HUES48 (cell line): ENCODE results near the gene NCEH1.

Experiments
- H3K27ac ChIP-seq: one replicate; pipeline ENCODE4 v1.7.0; 2013; ENCODE audit warnings: low read depth, low read length, inconsistent platforms
- H3K27me3 ChIP-seq: 2 replicates; pipeline ENCODE4 v1.6.1; 2013; ENCODE audit warnings: mild to moderate bottlenecking, low read length; ENCODE audit not compliant: control insufficient read depth, insufficient read depth
- H3K36me3 ChIP-seq: 2 replicates; pipeline ENCODE4 v1.6.1; 2013; ENCODE audit warnings: low read length; ENCODE audit not compliant: control insufficient read depth, insufficient read depth
- H3K4me1 ChIP-seq: 2 replicates; pipeline ENCODE4 v1.6.1; 2013; ENCODE audit warnings: mild to moderate bottlenecking, low read length; ENCODE audit not compliant: control insufficient read depth, insufficient read depth
- H3K4me3 ChIP-seq: 2 replicates; pipeline ENCODE4 v1.5.1; 2013; ENCODE audit warnings: mild to moderate bottlenecking, low read depth, low read length
- H3K9ac ChIP-seq: 2 replicates; pipeline ENCODE4 v1.6.1; 2013; ENCODE audit warnings: mild to moderate bottlenecking, low read depth, low read length, moderate library complexity
- H3K9me3 ChIP-seq: 2 replicates; pipeline ENCODE4 v1.6.1; 2013; ENCODE audit warnings: low read length; ENCODE audit not compliant: control insufficient read depth, insufficient read depth

Gene NCEH1

GRCh38 chr3:172643506-172644179 is 67.2 kb downstream of the NCEH1 start:
- H3K27ac ChIP-seq, result no peak overlapping the region
- no peak overlapping the region for H3K9ac ChIP-seq
- no peak overlapping the region for H3K4me3 ChIP-seq
- no peaks in the 10 kb centered on the region for H3K27me3 ChIP-seq
- H3K9me3 ChIP-seq, result no peaks in the 10 kb centered on the region
- no peaks in the 10 kb centered on the region for H3K36me3 ChIP-seq
- H3K4me1 ChIP-seq, result 0 out of 2 replicates have a peak, but pooled peaks cover 3% of the 10 kb centered on the region

GRCh38 chr3:172641291-172641690 is 69.6 kb downstream of the NCEH1 start:
- H3K4me3 ChIP-seq, result no peak overlapping the region
- no peak overlapping the region for H3K27ac ChIP-seq
- H3K27me3 ChIP-seq, result no peaks in the 10 kb centered on the region
- H3K9ac ChIP-seq, result no peak overlapping the region
- H3K4me1 ChIP-seq, result no peaks in the 10 kb centered on the region
- H3K9me3 ChIP-seq, result no peaks in the 10 kb centered on the region
- H3K36me3 ChIP-seq, result no peaks in the 10 kb centered on the region

GRCh38 chr3:172640751-172641150 is 70.1 kb downstream of the NCEH1 start:
- H3K4me3 ChIP-seq, result no peak overlapping the region
- no peaks in the 10 kb centered on the region for H3K9me3 ChIP-seq
- no peaks in the 10 kb centered on the region for H3K4me1 ChIP-seq
- H3K27me3 ChIP-seq, result no peaks in the 10 kb centered on the region
- no peak overlapping the region for H3K9ac ChIP-seq
- no peaks in the 10 kb centered on the region for H3K36me3 ChIP-seq
- no peak overlapping the region for H3K27ac ChIP-seq

- Histone ChIP-seq H3K4me3 (no peak overlapping the region), H3K27me3 (no peaks in the 10 kb centered on the region), H3K4me1 (no peaks in the 10 kb centered on the region), H3K9ac (no peak overlapping the region), H3K27ac (no peak overlapping the region), H3K9me3 (no peaks in the 10 kb centered on the region), H3K36me3 (no peaks in the 10 kb centered on the region)
These were observed 75.3 kb downstream of the NCEH1 start for GRCh38 chr3:172635588-172635987.

- H3K36me3 ChIP-seq, result no peaks in the 10 kb centered on the region
- no peaks in the 10 kb centered on the region for H3K4me1 ChIP-seq
- no peak overlapping the region for H3K27ac ChIP-seq
- H3K27me3 ChIP-seq, result no peaks in the 10 kb centered on the region
- H3K9ac ChIP-seq, result no peak overlapping the region
- no peak overlapping the region for H3K4me3 ChIP-seq
- no peaks in the 10 kb centered on the region for H3K9me3 ChIP-seq
These were observed 75.9 kb downstream of the NCEH1 start for GRCh38 chr3:172634948-172635347.

- no peak overlapping the region for H3K27ac ChIP-seq
- H3K27me3 ChIP-seq, result no peaks in the 10 kb centered on the region
- H3K36me3 ChIP-seq, result no peaks in the 10 kb centered on the region
- H3K4me3 ChIP-seq, result no peak overlapping the region
- no peak overlapping the region for H3K9ac ChIP-seq
- H3K4me1 ChIP-seq, result no peaks in the 10 kb centered on the region
- H3K9me3 ChIP-seq, result no peaks in the 10 kb centered on the region
These were observed 80.6 kb downstream of the NCEH1 start for GRCh38 chr3:172630316-172630715.

GRCh38 chr3:172629470-172629869 is 81.4 kb downstream of the NCEH1 start:
- no peaks in the 10 kb centered on the region for H3K27me3 ChIP-seq
- no peak overlapping the region for H3K4me3 ChIP-seq
- no peak overlapping the region for H3K27ac ChIP-seq
- H3K4me1 ChIP-seq, result no peaks in the 10 kb centered on the region
- no peak overlapping the region for H3K9ac ChIP-seq
- no peaks in the 10 kb centered on the region for H3K9me3 ChIP-seq
- no peaks in the 10 kb centered on the region for H3K36me3 ChIP-seq

- no peak overlapping the region for H3K9ac ChIP-seq
- H3K27me3 ChIP-seq, result no peaks in the 10 kb centered on the region
- H3K4me3 ChIP-seq, result no peak overlapping the region
- H3K9me3 ChIP-seq, result no peaks in the 10 kb centered on the region
- H3K4me1 ChIP-seq, result peaks cover 10% of the 10 kb centered on the region
- H3K27ac ChIP-seq, result no peak overlapping the region
- no peaks in the 10 kb centered on the region for H3K36me3 ChIP-seq
These were observed 83.6 kb downstream of the NCEH1 start for GRCh38 chr3:172627057-172627809.

- Histone ChIP-seq H3K9me3 (no peaks in the 10 kb centered on the region), H3K4me3 (no peak overlapping the region), H3K36me3 (no peaks in the 10 kb centered on the region), H3K27ac (no peak overlapping the region), H3K27me3 (no peaks in the 10 kb centered on the region), H3K4me1 (peaks cover 15% of the 10 kb centered on the region), H3K9ac (no peak overlapping the region)
These were observed 84.7 kb downstream of the NCEH1 start for GRCh38 chr3:172626021-172626640.

- no peaks in the 10 kb centered on the region for H3K9me3 ChIP-seq
- H3K36me3 ChIP-seq, result no peaks in the 10 kb centered on the region
- no peak overlapping the region for H3K4me3 ChIP-seq
- H3K4me1 ChIP-seq, result peaks cover 15% of the 10 kb centered on the region
- H3K9ac ChIP-seq, result no peak overlapping the region
- no peak overlapping the region for H3K27ac ChIP-seq
- no peaks in the 10 kb centered on the region for H3K27me3 ChIP-seq
These were observed 85.5 kb downstream of the NCEH1 start for GRCh38 chr3:172625404-172625803.

GRCh38 chr3:172624999-172625398 is 85.9 kb downstream of the NCEH1 start:
- no peak overlapping the region for H3K27ac ChIP-seq
- H3K9me3 ChIP-seq, result no peaks in the 10 kb centered on the region
- no peaks in the 10 kb centered on the region for H3K36me3 ChIP-seq
- H3K9ac ChIP-seq, result no peak overlapping the region
- no peak overlapping the region for H3K4me3 ChIP-seq
- no peaks in the 10 kb centered on the region for H3K27me3 ChIP-seq
- peaks cover 15% of the 10 kb centered on the region for H3K4me1 ChIP-seq
